HG02623 (cell line): ENCODE measurements around the gene ZDHHC11B.
"Not testable (repeated sequence)": the region's sequence is repeated elsewhere in the genome, so short reads cannot be mapped to it uniquely, and the experiment has no call there.

Experiments used
- ATAC-seq: cut with Tn5 transposase; IDR thresholded peaks from one replicate; pipeline ENCODE4 v1.9.1; 2021; ENCODE audit warnings: moderate library complexity; ENCODE audit not compliant: unreplicated experiment

ZDHHC11B gene

GRCh38 chr5:727087-727486 lies 57.4 kb downstream of the ZDHHC11B start:
- not testable (repeated sequence) for ATAC-seq

- ATAC-seq = not testable (repeated sequence)
Observed at GRCh38 chr5:723865-724264, 60.7 kb downstream of the ZDHHC11B start.

- ATAC-seq = not testable (repeated sequence)
Observed at GRCh38 chr5:723309-723708, 61.2 kb downstream of the ZDHHC11B start.

- not testable (repeated sequence) for ATAC-seq
Observed at GRCh38 chr5:719379-719778, 65.2 kb downstream of the ZDHHC11B start.

GRCh38 chr5:717143-717542 lies 67.4 kb downstream of the ZDHHC11B start:
- no peak for ATAC-seq

GRCh38 chr5:716740-717139 lies 67.8 kb downstream of the ZDHHC11B start:
- not testable (repeated sequence) for ATAC-seq

GRCh38 chr5:715636-716035 lies 68.9 kb downstream of the ZDHHC11B start:
- not testable (repeated sequence) for ATAC-seq

- not testable (repeated sequence) for ATAC-seq
Observed at GRCh38 chr5:714215-715118, 70.1 kb downstream of the ZDHHC11B start.

- ATAC-seq = not testable (repeated sequence)
Observed at GRCh38 chr5:713686-714085, 70.8 kb downstream of the ZDHHC11B start.

- ATAC-seq = not testable (repeated sequence)
Observed at GRCh38 chr5:708848-709517, 75.5 kb downstream of the ZDHHC11B start.

GRCh38 chr5:708374-708773 lies 76.2 kb downstream of the ZDHHC11B start:
- ATAC-seq = not testable (repeated sequence)

- ATAC-seq = not testable (repeated sequence)
Observed at GRCh38 chr5:706127-706526, 78.4 kb downstream of the ZDHHC11B start.

GRCh38 chr5:696753-697702 lies 87.5 kb downstream of the ZDHHC11B start:
- not testable (repeated sequence) for ATAC-seq

GRCh38 chr5:696191-696590 lies 88.3 kb downstream of the ZDHHC11B start:
- ATAC-seq = not testable (repeated sequence)

- not testable (repeated sequence) for ATAC-seq
Observed at GRCh38 chr5:695475-695874, 89.1 kb downstream of the ZDHHC11B start.

- not testable (repeated sequence) for ATAC-seq
Observed at GRCh38 chr5:694042-694431, 90.5 kb downstream of the ZDHHC11B start.

GRCh38 chr5:693271-694041 lies 91.1 kb downstream of the ZDHHC11B start, which contains the start of gene TPPP:
TSS of gene TPPP (minus strand) at chr5:693352. CDS start at chr5:678060, 15,292 bp downstream.
- ATAC-seq = peak; percentile 67

GRCh38 chr5:692529-693041 lies 91.9 kb downstream of the ZDHHC11B start:
- ATAC-seq = peak; percentile 6

- no peak for ATAC-seq
Observed at GRCh38 chr5:691817-692528, 92.6 kb downstream of the ZDHHC11B start.
